T-helper 1 cell treated with Interleukin-12 subunit alpha and Interleukin-12 subunit beta and Interleukin-4 antibody, amounts not matched to agents 30 ng/mL and 1 ng/mL, for 36 hours (primary cell): Measurements from ENCODE around the gene SMTNL2. TPM values are rescaled to one million over a fixed set of nuclear protein-coding genes. Genes with fewer than 3 reads are reported as not detected.
"Not testable (repeated sequence)": the region's sequence is repeated elsewhere in the genome, so short reads cannot be mapped to it uniquely, and the experiment has no call there.

Experiments used
- intact Hi-C: fragments of 100-400 bp; cut with micrococcal nuclease; formaldehyde crosslinking; loops from one replicate; pipeline ENCODE4 v1.15.1; 2024
- total RNA-seq: library from RNA; stranded (reverse); gene quantifications from 2 replicates; pipeline ENCODE4 v1.2.3, GENCODE V29; 2022

The SMTNL2 gene
- total RNA-seq, 1 donor from 2014 or later, result not detected

DNA sequence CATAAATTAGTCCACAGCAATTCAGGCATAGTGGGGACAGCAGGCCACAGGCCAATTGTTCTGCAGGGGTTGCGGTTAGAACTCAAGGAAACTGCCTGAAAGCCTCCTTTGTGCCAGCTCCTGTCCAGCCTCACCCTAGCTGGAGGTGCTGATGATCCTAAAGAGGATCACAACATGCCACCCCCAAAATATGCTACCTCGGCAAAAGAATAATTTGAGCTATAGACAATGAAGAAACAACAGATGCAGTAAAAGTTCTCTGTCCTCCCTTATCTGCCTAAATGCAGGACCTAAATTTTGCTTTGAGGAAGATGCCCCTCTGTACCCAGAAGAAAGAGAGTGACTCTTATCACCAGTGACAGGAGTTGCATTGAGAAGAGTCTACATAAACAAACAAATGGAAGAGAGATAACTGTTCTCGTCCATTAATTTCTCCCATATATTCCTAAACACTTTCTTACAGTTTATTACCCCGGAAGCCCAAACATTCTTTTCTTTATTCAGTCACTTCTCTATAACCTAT is 42.5 kb downstream of the SMTNL2 start:
- intact Hi-C loops, result loop anchor here (1.0 kb wide), 3 partner anchors 60 to 263 kb away; no protein-coding TSS in a partner anchor

DNA sequence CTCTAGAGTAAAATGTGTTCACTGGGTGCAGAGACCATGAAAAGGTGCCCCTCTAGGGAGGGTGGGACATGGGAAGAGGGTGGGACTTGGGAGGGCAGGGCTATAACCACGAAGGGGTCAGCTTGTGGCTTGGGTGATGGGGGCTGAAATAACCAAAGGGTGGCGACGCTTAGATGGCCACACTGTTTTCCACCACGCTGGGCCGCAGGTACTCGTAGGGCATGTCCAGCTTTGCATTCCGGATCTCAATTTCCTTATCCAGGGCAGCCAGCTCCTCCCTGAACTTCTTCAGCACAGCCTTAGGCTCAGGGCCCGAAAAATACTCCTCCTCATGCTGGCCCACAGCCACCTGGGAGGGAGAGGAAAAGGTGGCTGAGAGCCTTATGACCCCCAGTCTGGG is 47.1 kb downstream of the SMTNL2 start:
- intact Hi-C loops, result no loop called here

DNA sequence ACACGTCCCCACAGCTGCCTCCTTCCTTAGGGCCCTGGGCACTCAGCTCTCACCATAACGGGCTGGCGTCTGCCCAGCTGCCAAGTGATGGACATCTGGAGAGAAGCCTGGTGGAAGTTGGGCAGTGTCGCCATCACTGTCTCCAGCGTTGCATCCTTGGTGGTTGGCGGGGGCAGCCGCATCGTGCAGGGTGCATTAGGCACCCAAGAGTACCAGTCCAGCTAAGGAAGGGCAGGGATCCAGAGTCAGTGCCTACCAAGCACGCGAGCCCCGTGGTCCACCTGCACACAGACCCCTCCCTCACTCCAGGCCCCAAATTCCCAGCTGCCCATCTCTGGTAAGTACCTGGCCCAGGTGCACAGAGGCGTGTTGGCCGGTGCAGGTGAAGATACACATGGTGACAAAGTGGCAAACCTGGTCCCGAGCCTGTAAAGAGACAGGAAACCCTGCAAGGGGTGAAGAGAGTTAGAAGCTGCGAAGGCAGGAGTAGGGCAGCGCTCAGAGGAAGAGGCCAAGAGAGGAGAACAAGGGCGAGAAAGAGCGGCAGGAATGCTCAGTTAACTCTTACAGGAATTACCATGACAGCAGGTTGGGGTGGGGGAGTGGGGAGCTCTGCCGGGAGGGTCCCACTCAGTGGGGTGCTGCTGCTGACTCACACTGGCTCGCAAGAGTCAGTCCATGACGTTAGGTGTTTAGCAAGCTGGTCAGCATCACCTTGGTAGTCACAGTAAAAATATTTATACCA is 47.7 kb downstream of the SMTNL2 start:
- intact Hi-C loops, result no loop called here

DNA sequence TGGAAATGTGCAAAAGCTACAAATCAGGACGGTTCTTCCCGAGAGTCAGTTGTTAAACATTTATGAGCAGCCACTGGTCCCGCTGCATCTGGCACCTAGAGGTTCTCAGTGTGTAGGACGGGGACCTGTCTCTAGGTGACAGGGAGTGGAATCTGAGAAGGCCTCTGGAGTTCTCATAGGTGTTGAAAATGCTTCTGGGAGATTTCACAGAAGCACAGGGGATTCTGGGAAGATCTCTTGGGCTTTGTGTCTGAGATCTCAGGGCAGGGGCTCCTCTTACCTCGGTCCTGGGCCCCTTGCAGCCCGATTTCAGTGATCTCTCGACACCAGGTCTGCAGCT is 48.2 kb downstream of the SMTNL2 start:
- intact Hi-C loops, result no loop called here

DNA sequence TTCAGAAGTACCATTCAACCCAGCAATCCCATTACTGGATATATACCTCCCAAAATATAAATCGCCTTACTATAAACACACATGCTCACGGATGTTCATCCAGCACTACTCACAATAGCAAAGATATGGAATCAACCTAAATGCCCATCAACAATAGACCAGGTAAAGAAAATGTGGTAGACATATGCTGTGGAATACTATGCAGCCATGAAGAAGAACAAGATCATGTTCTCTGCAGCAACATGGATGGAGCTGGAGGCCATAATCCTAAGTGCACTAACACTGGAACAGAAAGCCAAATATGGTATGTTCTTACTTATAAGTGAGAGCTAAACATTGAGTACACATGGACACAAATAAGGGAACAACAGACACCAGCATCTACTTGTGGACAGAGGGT is 49.3 kb downstream of the SMTNL2 start:
- intact Hi-C loops, result no loop called here

DNA sequence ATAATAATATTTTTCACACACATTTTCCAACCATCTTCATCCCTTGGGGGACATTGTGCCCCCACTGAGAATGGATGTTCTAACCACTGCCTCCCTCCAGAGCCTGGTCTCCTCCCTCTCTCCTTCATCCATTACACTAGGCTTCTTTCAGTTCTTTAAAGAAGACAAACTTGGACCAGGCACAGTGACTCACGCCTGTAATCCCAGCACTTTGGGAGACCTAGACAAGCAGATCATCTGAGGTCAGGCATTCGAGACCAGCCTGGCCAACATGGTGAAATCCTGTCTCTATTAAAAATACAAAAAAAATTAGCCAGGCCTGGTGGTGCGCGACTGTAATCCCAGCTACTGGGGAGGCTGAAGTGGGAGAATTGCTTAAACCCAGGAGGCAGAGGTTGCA is 50.6 kb downstream of the SMTNL2 start:
- intact Hi-C loops, result loop anchor here (5.0 kb wide), 1 partner anchor 152 kb away; the partner anchor contains the start of genes GLTPD2 and VMO1

DNA sequence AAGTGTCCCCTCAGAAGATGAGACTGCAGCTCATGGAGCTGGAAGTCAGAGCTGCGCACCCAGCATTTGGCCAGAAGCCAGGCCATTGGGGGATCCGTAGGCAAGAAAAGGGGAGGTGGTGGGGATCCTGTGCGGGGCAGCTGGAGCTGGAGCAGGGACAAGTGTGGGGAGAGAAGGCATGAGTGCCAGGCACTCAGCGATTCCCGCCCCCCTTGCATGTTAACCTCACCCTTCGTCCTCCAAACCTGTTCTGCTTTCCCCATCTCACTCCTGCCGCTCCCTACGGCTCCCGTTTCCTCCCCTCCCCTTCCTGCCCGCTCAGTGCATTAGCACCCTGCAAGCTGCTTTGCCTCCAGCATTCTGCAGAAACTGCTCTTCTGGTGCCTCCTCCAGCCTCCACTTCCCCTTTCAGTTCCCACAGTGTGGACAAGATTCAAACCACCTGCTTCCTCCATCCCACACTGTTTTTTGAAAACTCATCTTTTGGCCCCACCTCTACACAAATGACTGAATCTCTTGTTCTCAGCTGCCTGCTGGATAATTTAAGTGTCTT is 51.6 kb downstream of the SMTNL2 start:
- intact Hi-C loops, result loop anchor here (5.0 kb wide), 1 partner anchor 151 kb away; the partner anchor contains the start of genes GLTPD2 and VMO1

DNA sequence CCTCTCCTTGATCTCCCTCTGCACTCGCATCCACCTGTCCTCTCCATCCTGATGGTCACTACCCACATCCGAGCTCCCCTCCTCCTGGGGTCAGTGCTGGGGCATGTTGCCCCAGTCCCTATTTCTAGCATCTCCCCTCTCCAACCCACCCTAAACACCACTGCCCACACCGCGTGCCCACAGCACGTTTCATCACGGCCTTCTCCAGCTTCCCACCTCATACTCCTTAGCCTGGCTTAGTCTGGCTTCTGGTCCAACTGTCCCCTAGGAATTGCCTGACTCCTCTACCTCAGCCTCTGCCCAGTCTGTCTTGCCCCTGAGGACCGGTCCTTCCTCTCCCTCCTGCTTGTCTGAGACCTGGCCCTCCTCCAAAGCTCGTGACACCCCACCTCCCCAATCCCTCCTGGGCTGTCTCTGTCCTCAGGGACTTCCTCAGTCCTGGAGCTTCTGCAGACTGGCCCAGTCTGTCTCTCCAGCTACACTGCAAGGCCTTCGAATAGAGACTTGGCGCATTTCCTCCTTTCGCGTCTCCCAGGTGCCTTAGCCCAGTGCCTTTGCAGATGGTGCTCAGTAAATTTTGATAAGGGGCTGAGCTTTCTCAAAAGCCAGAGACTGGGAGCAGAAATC is 52.3 kb downstream of the SMTNL2 start:
- intact Hi-C loops, result loop anchor here (5.0 kb wide), 1 partner anchor 151 kb away; the partner anchor contains the start of genes GLTPD2 and VMO1

DNA sequence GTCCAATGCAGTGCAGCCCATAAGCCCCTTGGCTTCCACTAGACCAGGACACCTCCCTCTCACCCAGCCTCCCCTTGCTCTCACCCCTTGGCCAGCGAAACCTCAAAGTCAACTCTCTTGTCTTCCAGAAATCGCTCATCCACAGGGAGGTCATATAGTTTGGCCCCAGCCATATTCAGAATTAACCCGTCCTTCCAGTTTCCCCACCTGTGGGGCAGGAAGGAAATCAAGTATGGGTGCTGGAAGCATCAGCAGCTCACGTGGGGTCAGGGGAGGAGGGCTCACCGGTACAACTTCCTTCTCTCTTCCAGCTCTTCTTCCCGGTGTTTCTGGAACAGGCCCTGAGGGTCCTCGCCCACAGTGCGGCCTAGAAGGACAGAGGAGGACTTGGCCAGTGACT is 54.4 kb downstream of the SMTNL2 start:
- intact Hi-C loops, result loop anchor here (5.0 kb wide), 1 partner anchor 149 kb away; the partner anchor contains the start of genes GLTPD2 and VMO1

DNA sequence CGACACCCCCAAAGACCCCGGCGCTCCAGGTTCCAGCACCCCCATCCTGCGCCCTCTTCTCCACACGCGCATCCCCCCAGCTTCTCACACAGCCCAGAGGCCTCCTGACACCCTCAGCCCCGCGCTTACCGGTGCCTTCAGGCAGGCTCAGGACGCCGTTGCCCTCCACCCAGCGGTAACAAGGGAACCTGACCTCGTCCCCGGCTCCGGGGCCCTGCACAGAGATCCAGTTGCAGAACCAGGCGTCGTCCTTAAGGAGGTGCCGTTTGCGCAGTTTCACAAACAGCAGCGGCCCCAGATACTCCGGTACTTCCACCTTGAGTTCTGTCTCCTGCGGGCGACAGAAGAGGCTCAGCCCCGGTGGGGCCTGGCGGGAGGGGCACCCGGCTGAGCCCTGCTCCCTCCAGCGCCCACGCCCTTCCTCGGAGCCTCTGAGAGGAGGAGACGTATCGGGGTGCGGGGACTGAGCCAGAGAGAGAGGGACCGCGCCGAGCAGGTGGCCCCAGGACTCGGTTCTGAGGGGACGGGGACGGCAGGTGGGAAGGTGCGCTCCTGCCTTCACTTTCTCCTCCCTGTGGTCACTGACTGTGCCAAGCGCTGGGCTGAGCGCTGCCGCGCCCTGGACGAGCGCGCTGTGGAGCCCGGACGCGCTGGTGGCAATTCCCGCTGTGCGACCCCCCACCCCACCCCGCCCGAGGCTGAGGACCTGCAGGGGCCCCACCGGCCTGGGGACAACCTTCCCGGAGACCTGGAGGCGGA is 55.2 kb downstream of the SMTNL2 start:
- intact Hi-C loops, result loop anchor here (5.0 kb wide), 1 partner anchor 148 kb away; the partner anchor contains the start of genes GLTPD2 and VMO1

DNA sequence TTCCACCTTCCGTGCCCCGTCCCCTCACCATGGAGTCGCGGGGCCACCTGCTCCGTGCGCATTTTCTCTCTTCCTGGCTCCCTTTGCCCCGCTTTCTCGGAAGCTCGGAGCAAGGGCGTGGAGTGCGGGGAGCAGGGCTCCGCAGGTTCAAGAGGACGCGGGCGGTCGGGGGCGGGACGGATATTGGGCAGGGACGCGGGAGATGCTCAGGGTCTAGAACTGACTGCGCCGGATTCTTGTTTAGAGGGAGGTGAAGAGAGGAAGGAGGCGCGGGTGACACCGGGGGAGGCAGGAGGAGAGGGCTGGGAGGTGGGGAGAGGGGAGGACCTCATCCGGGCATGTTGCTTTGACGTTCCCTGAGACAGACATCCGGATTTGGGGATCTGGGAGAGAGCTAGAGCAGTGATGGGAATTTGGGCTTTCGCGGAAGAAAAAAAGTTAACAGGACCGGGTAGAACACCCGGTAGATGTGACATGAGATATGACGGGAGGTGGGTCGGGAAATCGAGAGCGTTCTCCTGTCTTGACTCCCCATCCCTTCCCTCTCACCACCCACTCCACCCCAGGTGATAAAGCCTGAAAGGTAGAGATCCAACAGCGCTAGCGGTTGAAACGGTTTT is 56.4 kb downstream of the SMTNL2 start:
- intact Hi-C loops, result not testable (repeated sequence)

DNA sequence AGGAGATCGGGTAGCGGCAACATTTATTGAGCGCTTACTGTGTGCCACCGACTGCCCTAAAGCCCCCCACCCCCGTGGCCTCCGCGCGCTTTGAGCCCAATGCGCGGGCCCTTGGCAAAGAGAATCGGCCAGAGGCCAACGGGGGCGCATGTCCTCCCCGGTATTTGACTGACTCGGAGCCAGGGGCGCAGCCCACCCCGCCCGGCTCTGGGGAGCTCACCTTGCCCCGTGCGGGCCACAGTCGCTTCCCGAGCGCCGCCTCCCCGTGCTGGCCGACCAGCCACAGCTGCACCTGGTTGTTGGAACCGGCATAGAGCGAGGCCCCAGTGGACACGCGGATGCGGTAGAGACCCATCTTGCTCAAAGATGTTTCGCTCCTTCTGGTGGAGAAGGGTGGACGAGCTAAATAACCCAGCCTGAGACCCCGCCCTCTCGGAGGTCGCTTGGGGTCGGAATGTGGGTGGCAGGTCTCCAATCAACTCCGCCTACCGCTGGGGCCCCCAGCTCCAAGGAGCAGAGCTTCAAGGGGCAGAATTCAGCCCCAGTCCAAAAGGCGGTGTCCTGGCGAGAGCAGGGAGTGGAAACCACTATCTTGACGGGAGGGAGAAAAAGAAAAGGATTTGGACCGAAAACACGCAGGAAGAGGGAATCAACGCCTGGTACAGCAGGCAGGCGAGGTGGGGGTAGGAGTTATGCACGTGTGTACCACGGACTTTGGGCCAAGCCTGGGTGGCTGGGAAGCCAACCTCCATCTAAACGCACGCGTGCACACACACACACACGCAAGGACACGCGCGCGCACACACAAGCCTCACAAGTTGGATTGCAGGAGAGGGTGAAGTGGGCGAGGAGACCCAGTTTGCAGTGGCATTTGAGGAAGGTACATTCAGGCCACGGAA is 57.2 kb downstream of the SMTNL2 start, which contains the start of gene ALOX15:
Gene ALOX15, minus strand, starts transcription at position 382 of the 899 bp plus-strand sequence. Its CDS starts 27 bp downstream, at position 355.
- intact Hi-C loops, result no loop called here

DNA sequence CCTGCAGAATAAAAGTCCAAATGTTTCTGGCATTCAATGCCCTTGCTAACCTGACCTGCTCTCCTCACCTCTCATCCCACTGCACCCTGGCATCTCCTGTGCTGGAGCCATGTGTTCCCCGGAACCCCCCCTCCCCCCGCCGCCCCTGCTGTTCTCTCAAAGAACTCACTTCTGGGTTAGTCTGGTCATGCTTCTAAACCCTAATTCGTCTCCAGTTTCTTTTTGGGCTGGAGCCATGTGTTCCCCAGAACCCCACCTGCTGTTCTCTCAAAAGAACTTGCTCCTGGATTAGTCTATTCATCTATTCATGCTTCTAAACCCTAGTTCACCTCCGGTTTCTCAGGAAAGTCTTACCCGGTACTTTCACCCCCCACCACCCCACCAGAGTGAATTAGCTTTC is 58.0 kb downstream of the SMTNL2 start:
- intact Hi-C loops, result no loop called here

DNA sequence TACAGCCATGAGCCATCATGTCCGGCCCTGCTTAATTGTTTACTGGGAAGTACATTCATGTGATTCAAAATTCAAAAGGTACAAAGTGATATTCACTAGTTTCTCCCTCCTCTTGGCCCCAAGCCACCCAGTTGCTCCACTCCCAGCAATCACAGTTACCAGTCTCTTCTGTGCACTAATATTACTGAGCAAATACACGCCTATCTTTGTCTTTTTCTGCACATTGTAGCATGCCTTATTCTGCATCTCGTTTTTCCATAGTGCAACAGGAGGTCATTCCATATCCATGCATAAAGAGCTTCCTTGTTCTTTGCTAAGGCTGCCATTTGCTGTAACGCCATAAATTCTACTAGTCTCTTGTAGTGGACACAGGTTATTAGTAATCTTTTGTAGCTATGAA is 59.3 kb downstream of the SMTNL2 start:
- intact Hi-C loops, result no loop called here

DNA sequence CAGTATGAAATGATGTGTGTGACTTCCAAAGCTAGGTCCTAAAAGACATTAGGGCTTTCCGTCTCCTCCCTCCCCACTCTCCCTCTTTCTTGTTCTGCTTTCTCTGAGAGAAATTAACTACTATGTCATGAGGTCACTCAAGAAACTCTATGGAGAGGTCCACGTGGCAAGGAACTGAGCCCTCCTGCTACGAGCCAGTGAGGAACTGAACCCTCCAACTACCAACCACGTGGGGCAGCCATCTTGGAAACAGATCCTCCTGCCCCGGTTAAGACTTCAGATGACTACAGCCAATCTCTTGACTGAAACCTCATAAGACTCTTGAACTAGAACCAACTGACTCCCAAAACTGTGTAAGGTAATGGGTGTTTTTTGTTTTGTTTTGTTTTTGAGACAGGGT is 61.3 kb downstream of the SMTNL2 start:
- intact Hi-C loops, result no loop called here

DNA sequence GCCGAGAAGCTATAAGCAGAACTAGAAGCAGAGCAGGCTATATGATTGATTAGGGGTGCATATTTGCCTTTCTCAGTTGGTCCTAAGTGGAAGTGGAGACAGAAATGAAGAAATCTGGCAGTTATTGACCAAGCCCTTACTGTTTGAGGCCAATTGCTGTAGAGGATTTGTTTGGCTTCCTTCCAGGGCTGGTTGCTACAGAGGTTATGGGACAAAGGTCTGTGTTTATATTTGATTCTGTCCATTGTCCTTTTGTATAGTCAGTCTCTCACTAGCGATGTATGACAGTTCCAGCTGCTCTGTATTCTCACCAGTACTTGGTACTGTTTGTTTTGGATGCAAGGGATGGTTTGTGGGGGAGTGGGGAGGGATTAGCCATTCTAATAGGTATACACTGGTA is 64.4 kb downstream of the SMTNL2 start:
- intact Hi-C loops, result no loop called here

DNA sequence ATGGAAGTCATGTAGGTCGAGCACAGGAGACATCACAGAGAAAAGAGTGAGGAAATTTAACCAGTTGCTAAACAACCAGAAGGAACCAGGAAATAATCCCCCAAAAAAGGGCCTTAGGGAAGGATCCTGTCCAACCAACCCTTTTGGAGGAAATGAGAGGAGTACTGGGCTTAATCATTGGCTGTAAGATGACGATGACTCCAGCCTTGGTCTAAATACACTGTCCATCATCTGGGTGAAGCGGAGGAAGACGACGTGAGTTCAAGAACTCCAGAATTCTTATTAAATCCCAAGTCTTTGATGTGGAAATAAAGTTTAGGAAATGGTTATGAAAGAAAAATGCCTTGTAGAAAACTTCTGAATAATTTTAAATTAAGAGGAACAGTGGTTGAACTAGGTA is 68.7 kb downstream of the SMTNL2 start:
- intact Hi-C loops, result no loop called here

DNA sequence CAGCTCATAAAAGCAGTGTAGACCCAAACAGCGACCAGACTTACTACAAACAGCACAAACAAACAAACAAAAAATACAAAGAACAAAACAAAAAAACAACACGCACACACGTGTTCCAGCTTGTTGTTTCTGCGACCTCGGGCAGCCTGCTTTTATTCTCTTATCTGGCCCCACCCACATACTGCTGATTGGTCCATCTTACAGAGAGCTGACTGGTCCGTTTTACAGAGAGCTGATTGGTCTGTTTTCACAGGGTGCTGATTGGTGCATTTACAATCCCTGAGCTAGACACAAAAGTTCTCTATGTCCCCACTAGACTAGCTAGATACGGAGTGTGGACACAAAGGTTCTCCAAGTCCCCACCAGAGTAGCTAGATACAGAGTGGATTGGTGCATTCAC is 71.6 kb downstream of the SMTNL2 start:
- intact Hi-C loops, result not testable (repeated sequence)

DNA sequence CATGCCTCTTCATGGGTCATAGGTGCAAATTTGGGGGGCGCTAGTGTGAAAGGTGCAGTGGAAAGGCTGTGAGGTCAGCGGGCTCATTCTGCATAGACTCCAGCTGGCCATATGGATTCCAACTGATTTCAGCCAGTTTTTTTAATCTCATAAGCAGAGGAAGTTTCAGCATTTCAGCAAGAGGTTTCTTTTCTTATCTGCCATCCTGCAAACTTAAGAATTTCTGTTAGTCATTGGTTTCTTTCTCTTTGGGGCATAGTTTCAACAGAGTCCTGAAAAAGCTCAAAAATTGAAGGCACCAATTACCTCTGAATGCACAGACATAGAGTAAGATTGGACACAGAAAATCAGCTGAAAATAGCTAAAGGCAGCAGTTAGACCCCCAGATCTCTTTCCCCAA is 73.3 kb downstream of the SMTNL2 start:
- intact Hi-C loops, result no loop called here
